Astrocyte (in vitro differentiated cells and primary cell): Measurements from ENCODE around the gene REXO2. TPM values are rescaled to one million over a fixed set of nuclear protein-coding genes. Genes with fewer than 3 reads are reported as not detected.
A peak's percentile ranks its signal among the peaks of the same experiment; 100 is the strongest.

Experiments
- DNase-seq: peaks from one replicate; pipeline ENCODE4 v3.0.0-alpha.2; 2010; ENCODE audit warnings: low read depth
- FAIRE-seq: peaks from 2 replicates; lab custom pipeline; 2011; peaks lifted over from hg19 to GRCh38; lab: Jason Lieb, UNC
- H2AFZ ChIP-seq: 2 replicates; pipeline ENCODE4 v1.6.0; 2012; ENCODE audit warnings: low read depth, low read length, inconsistent platforms
- H3K27ac ChIP-seq: 2 replicates; pipeline ENCODE4 v1.5.1; 2011; ENCODE audit warnings: low read depth, low read length, inconsistent platforms
- H3K27me3 ChIP-seq: 2 replicates; pipeline ENCODE4 v1.6.0; 2011; ENCODE audit warnings: low read length, inconsistent platforms; ENCODE audit not compliant: insufficient read depth
- H3K36me3 ChIP-seq: 2 replicates; pipeline ENCODE4 v1.5.1; 2011; ENCODE audit warnings: low read length, inconsistent platforms; ENCODE audit not compliant: insufficient read depth
- H3K4me1 ChIP-seq: 2 replicates; pipeline ENCODE4 v1.5.1; 2011; ENCODE audit warnings: low read length, inconsistent platforms; ENCODE audit not compliant: insufficient read depth
- H3K4me2 ChIP-seq: 2 replicates; pipeline ENCODE4 v1.6.0; 2012; ENCODE audit warnings: low read length, inconsistent platforms
- H3K4me3 ChIP-seq: 2 replicates; pipeline ENCODE4 v1.5.1; 2011; ENCODE audit warnings: low read depth, mild to moderate bottlenecking, low read length, inconsistent platforms; ENCODE audit not compliant: insufficient read depth
- H3K79me2 ChIP-seq: 2 replicates; pipeline ENCODE4 v1.6.0; 2012; ENCODE audit warnings: mild to moderate bottlenecking, low read length, inconsistent platforms; ENCODE audit not compliant: insufficient read depth
- H3K9ac ChIP-seq: 2 replicates; pipeline ENCODE4 v1.6.0; 2012; ENCODE audit warnings: mild to moderate bottlenecking, low read length, inconsistent platforms
- H3K9me3 ChIP-seq: 2 replicates; pipeline ENCODE4 v1.5.1; 2012; ENCODE audit warnings: low read depth, mild to moderate bottlenecking, low read length, inconsistent platforms; ENCODE audit not compliant: insufficient read depth
- H4K20me1 ChIP-seq: 2 replicates; pipeline ENCODE4 v1.6.0; 2012; ENCODE audit warnings: low read length, inconsistent platforms; ENCODE audit not compliant: insufficient read depth
- H3K27ac Mint-ChIP-seq: one replicate; pipeline ENCODE4 v1.8.0; 2021; ENCODE audit warnings: mild to moderate bottlenecking, mixed read lengths; ENCODE audit not compliant: unreplicated experiment
- H3K27me3 Mint-ChIP-seq: one replicate; pipeline ENCODE4 v1.8.0; 2021; ENCODE audit warnings: low read depth, mixed read lengths; ENCODE audit not compliant: unreplicated experiment
- H3K36me3 Mint-ChIP-seq: one replicate; pipeline ENCODE4 v1.8.0; 2021; ENCODE audit warnings: low read depth, mixed read lengths; ENCODE audit not compliant: unreplicated experiment
- H3K4me1 Mint-ChIP-seq: one replicate; pipeline ENCODE4 v1.8.0; 2021; ENCODE audit warnings: low read depth, mixed read lengths; ENCODE audit not compliant: unreplicated experiment
- H3K4me3 Mint-ChIP-seq: one replicate; pipeline ENCODE4 v1.8.0; 2021; ENCODE audit warnings: mild to moderate bottlenecking, moderate library complexity, mixed read lengths; ENCODE audit not compliant: unreplicated experiment
- H3K9me3 Mint-ChIP-seq: one replicate; pipeline ENCODE4 v1.8.0; 2021; ENCODE audit warnings: mild to moderate bottlenecking, mixed read lengths; ENCODE audit not compliant: unreplicated experiment
- CTCF ChIP-seq: IDR thresholded peaks from 2 replicates; pipeline ENCODE4 v1.5.1; 2011; ENCODE audit warnings: low read depth, mild to moderate bottlenecking, inconsistent platforms, low read length, moderate library complexity; ENCODE audit not compliant: insufficient read depth
- EZH2 ChIP-seq: IDR thresholded peaks from 2 replicates; pipeline ENCODE4 v1.6.1; 2012; ENCODE audit warnings: mild to moderate bottlenecking, low read length, inconsistent platforms; ENCODE audit not compliant: insufficient read depth
- total RNA-seq: library from RNA; stranded (reverse); gene quantifications from 2 replicates; pipeline ENCODE4 v1.2.1, GENCODE V29; 2021

Gene REXO2
- total RNA-seq, 1 donor from 2014 or later, result 181 TPM

GRCh38 chr11:114412946-114413345 is 26.3 kb upstream of the REXO2 start:
- Mint-ChIP-seq H3K27ac (no peak overlapping the region), H3K27me3 (no peaks in the 10 kb centered on the region), H3K36me3 (peaks cover 8% of the 10 kb centered on the region), H3K9me3 (no peaks in the 10 kb centered on the region), H3K4me3 (no peak overlapping the region), H3K4me1 (peaks cover 11% of the 10 kb centered on the region)
- no peaks in the 10 kb centered on the region for H3K9me3 ChIP-seq
- H2AFZ ChIP-seq, result no peak overlapping the region
- H3K27ac ChIP-seq, result no peak overlapping the region
- FAIRE-seq, result no peak
- H3K4me2 ChIP-seq, result no peak overlapping the region
- peaks cover 6% of the 10 kb centered on the region for H3K4me1 ChIP-seq
- DNase-seq, result no peak
- H3K36me3 ChIP-seq, result peaks cover 19% of the 10 kb centered on the region
- no peaks in the 10 kb centered on the region for H3K27me3 ChIP-seq
- H3K9ac ChIP-seq, result no peak overlapping the region
- H3K79me2 ChIP-seq, result peaks cover 6% of the 10 kb centered on the region
- no peak overlapping the region for H3K4me3 ChIP-seq
- TF ChIP-seq EZH2, result no peak
- no peak for TF ChIP-seq CTCF
- no peaks in the 10 kb centered on the region for H4K20me1 ChIP-seq

GRCh38 chr11:114413958-114414357 is 25.3 kb upstream of the REXO2 start:
- FAIRE-seq, result no peak
- Histone ChIP-seq H4K20me1 (no peaks in the 10 kb centered on the region), H3K4me3 (no peak overlapping the region), H3K27ac (no peak overlapping the region), H3K27me3 (no peaks in the 10 kb centered on the region), H3K4me1 (peaks cover 6% of the 10 kb centered on the region), H3K79me2 (peaks cover 2% of the 10 kb centered on the region), H2AFZ (no peak overlapping the region), H3K36me3 (peaks cover 9% of the 10 kb centered on the region), H3K9ac (no peak overlapping the region), H3K9me3 (no peaks in the 10 kb centered on the region), H3K4me2 (no peak overlapping the region)
- H3K4me1 Mint-ChIP-seq, result peaks cover 11% of the 10 kb centered on the region
- no peak for TF ChIP-seq CTCF
- no peak for TF ChIP-seq EZH2
- no peak overlapping the region for H3K4me3 Mint-ChIP-seq
- no peaks in the 10 kb centered on the region for H3K27me3 Mint-ChIP-seq
- no peak overlapping the region for H3K27ac Mint-ChIP-seq
- no peaks in the 10 kb centered on the region for H3K9me3 Mint-ChIP-seq
- H3K36me3 Mint-ChIP-seq, result peaks cover 8% of the 10 kb centered on the region
- DNase-seq, result no peak

- Histone ChIP-seq H3K27ac (no peak overlapping the region), H3K4me3 (no peak overlapping the region), H3K27me3 (no peaks in the 10 kb centered on the region), H3K9ac (no peak overlapping the region), H3K9me3 (no peaks in the 10 kb centered on the region), H4K20me1 (no peaks in the 10 kb centered on the region), H3K4me2 (no peak overlapping the region), H3K79me2 (no peaks in the 10 kb centered on the region), H2AFZ (no peak overlapping the region), H3K4me1 (peaks cover 6% of the 10 kb centered on the region), H3K36me3 (no peaks in the 10 kb centered on the region)
- DNase-seq (peak; percentile 73), FAIRE-seq (no peak)
- H3K9me3 Mint-ChIP-seq, result no peaks in the 10 kb centered on the region
- TF ChIP-seq CTCF (no peak), EZH2 (no peak)
- peaks cover 6% of the 10 kb centered on the region for H3K36me3 Mint-ChIP-seq
- H3K4me3 Mint-ChIP-seq, result no peak overlapping the region
- peaks cover 11% of the 10 kb centered on the region for H3K4me1 Mint-ChIP-seq
- no peaks in the 10 kb centered on the region for H3K27me3 Mint-ChIP-seq
- peak overlapping the region; percentile 82 for H3K27ac Mint-ChIP-seq
Observed at GRCh38 chr11:114416441-114416961, 22.8 kb upstream of the REXO2 start.
